Heart left ventricle (tissue), 16 donors: ENCODE results near the gene EFCC1. TPM values are rescaled to one million over a fixed set of nuclear protein-coding genes. Genes with fewer than 3 reads are reported as not detected.

Source experiments
- ATAC-seq, 4 donors: fragments of 200-7000 bp; cut with Tn5 transposase; one replicate each; pipeline ENCODE4 v1.9.1; 2020 to 2022; ENCODE audit warnings: moderate library complexity in 4 of 4, mild to moderate bottlenecking in 3 of 4, moderate number of reproducible peaks in 1 of 4
- DNase-seq, 5 donors: peaks; one replicate each; pipeline ENCODE4 v3.0.0-alpha.2; 2020
- H3K27ac ChIP-seq, 12 donors: fragments of 200-600 bp; sonication (generic) in 4 of 12; one replicate each; pipeline versions ENCODE4 v1.5.0 to v1.8.0; 2016 to 2022; ENCODE audit warnings: mild to moderate bottlenecking in 2 of 12
- H3K27me3 ChIP-seq, 9 donors: fragments of 200-600 bp; sonication (generic) in 2 of 9; one replicate each; pipeline versions ENCODE4 v1.5.1 to v1.8.0; 2016 to 2022; ENCODE audit warnings: mild to moderate bottlenecking in 3 of 9
- H3K36me3 ChIP-seq, 9 donors: fragments of 200-600 bp; sonication (generic) in 2 of 9; one replicate each; pipeline versions ENCODE4 v1.5.0 to v1.8.0; 2018 to 2022; ENCODE audit warnings: mild to moderate bottlenecking in 2 of 9
- H3K4me1 ChIP-seq, 12 donors: fragments of 200-600 bp; sonication (generic) in 4 of 12; one replicate each; pipeline versions ENCODE4 v1.5.0 to v1.8.0; 2016 to 2022; ENCODE audit warnings: mild to moderate bottlenecking in 3 of 12
- H3K4me3 ChIP-seq, 12 donors: fragments of 200-600 bp; sonication (generic) in 4 of 12; one replicate each; pipeline versions ENCODE4 v1.5.0 to v1.8.0; 2017 to 2022; ENCODE audit warnings: mild to moderate bottlenecking in 9 of 12, moderate library complexity in 4 of 12
- H3K9me3 ChIP-seq, 12 donors: fragments of 200-600 bp; sonication (generic) in 4 of 12; one replicate each; pipeline versions ENCODE4 v1.5.0 to v1.8.0; 2016 to 2022; ENCODE audit warnings: mild to moderate bottlenecking in 1 of 12
- POLR2A ChIP-seq, 2 donors: fragments of 450-650 bp; IDR thresholded peaks; one replicate each; pipeline ENCODE4 v1.6.1; 2017; ENCODE audit warnings: antibody characterized with exemption in 2 of 2, mild to moderate bottlenecking in 2 of 2, moderate library complexity in 2 of 2
- WGBS, 4 donors: extraction: QIAGEN DNeasy Blood & Tissue Kit in 2 of 4; methylation state at CpG; one replicate each; pipeline versions ENCODE4 v1.1.5 to v1.1.7; 2013 to 2018; 5-methylcytosine and 5-hydroxymethylcytosine counted together
- intact Hi-C, 10 donors: fragments of 100-400 bp; cut with DNase I; formaldehyde crosslinking; loops; one replicate each; pipeline versions ENCODE4 v1.11.1 to v1.14.2; 2022
- polyA plus RNA-seq, 2 donors: library from polyadenylated mRNA; stranded (reverse); fragments of 200-250 nt; gene quantifications; one replicate each; pipeline ENCODE4 v1.2.3, GENCODE V29; 2013
- total RNA-seq, 9 donors: library from RNA; depleted of rRNA in 2 of 9; stranded (reverse); fragments of >200 nt in 2 of 9; fragmentation: NEBNext Ultra II Directional in 3 of 9; extraction: Animal tissue kit (Norgen Biotek cat#: 25700) in 3 of 9; gene quantifications; one replicate each; pipeline versions ENCODE4 v1.1.0 to v1.2.4, GENCODE V29; 2016 to 2023
- TF ChIP-seq, protein P1 (sequence below), 12 donors: fragments of 200-600 bp; sonication (generic) in 4 of 12; IDR thresholded peaks; one replicate each; pipeline versions ENCODE4 v1.5.0 to v1.8.0; 2018 to 2022; ENCODE audit warnings: antibody characterized with exemption in 12 of 12, mild to moderate bottlenecking in 5 of 12
- donor health status: ischemic (EF 13 %, LVEDD 7.1; RV severe dilation, severe dysfunction).
- donor health status: healthy with polysubstance abuse.
- donor health status: DM: no; HTN: yes; CAD: no.
- donor health status: DM: no; HTN: no; CAD: no.
- donor health status: ischemic (EF 25% LVEDD 6.9; RV normal size, moderate dysfunction).
- donor health status: ischemic (EF 25% LVEDD 5.7; RV mildly dilated, moderate dysfunction).
- donor health status: healthy.
- donor health status: DM: yes; HTN: yes; CAD: no.
- donor health status: ischemic (EF 35%, LVEDD 5.7; RV mildly dilated, moderate dysfunction).
- donor health status: nonischemic (EF 11% LVEDD 7.7; RV severe dilation, severe dysfunction).
- donor health status: DM: yes; HTN: yes; CAD: no.
- donor health status: PGD.
- donor health status: ischemic (EF 29% LVEDD 5.4; RV normal size, mild dysfunction).
- donor health status: nonischemic (EF 23%, LVEDD 6.1; RV moderate dilation, normal function).

The EFCC1 gene
- total and polyA plus RNA-seq, 11 donors = 0.60 to 2.5 (median 1.5) TPM

DNA sequence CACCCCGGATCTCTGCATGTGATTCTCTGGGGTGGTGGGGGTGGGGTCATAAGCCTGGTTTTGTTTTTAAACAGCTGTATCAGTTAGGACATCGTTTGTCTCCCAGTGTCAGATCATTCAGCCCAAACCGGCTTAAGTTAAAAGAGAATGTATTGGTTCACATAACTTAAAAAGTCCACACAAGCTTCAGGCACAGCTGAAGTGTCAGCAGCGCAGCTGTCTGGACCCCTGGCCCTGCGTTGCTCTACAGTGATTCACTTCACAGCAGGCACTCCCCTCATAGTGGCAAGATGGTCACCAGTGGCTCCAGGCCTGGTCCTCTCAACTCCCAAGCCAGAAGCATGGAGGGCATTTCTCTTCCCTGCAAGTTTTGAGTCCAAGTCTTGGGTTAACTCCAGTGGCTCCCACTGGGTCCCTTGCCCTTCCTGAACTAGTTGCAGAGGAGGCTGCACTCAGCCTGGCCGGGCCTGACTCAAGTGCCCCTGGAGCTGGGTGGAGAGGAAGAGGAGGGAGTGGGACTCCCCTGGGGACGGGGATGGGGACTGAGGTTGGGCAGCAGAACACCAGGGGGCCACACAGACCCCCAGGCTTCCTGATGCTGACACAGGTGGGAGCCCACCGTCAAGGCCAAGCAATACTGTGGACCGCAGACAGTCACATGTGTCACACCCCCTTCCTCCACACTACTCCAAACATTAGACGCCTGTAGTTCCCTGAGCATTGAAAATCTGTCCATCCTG, 30.5 kb downstream of the EFCC1 start:
- Histone ChIP-seq H3K4me3 (no peak overlapping the region), H3K27ac (peak overlapping the region in 1 of 12 donors; percentile 8), H3K4me1 (peaks cover 0 to 9% (median 4%) of the 10 kb centered on the region in 12 donors), H3K36me3 (peaks cover 0 to 18% (median 0%) of the 10 kb centered on the region in 9 donors), H3K9me3 (no peaks in the 10 kb centered on the region), H3K27me3 (no peaks in the 10 kb centered on the region)
- 85 to 90% (median 87%) methylated on average over 10 of the region's 10 CpGs for WGBS, 4 donors
- ATAC-seq (no peak), DNase-seq (no peak)
- TF ChIP-seq, protein P1, sequence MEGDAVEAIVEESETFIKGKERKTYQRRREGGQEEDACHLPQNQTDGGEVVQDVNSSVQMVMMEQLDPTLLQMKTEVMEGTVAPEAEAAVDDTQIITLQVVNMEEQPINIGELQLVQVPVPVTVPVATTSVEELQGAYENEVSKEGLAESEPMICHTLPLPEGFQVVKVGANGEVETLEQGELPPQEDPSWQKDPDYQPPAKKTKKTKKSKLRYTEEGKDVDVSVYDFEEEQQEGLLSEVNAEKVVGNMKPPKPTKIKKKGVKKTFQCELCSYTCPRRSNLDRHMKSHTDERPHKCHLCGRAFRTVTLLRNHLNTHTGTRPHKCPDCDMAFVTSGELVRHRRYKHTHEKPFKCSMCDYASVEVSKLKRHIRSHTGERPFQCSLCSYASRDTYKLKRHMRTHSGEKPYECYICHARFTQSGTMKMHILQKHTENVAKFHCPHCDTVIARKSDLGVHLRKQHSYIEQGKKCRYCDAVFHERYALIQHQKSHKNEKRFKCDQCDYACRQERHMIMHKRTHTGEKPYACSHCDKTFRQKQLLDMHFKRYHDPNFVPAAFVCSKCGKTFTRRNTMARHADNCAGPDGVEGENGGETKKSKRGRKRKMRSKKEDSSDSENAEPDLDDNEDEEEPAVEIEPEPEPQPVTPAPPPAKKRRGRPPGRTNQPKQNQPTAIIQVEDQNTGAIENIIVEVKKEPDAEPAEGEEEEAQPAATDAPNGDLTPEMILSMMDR (IDR thresholded peaks at IDR 0.05) = no peak
- TF ChIP-seq POLR2A (IDR thresholded peaks at IDR 0.05) = no peak
- intact Hi-C loops = loop anchor here in 1 of 10 donors (10.0 kb wide), 1 partner anchor 47 kb away; no protein-coding TSS in a partner anchor

DNA sequence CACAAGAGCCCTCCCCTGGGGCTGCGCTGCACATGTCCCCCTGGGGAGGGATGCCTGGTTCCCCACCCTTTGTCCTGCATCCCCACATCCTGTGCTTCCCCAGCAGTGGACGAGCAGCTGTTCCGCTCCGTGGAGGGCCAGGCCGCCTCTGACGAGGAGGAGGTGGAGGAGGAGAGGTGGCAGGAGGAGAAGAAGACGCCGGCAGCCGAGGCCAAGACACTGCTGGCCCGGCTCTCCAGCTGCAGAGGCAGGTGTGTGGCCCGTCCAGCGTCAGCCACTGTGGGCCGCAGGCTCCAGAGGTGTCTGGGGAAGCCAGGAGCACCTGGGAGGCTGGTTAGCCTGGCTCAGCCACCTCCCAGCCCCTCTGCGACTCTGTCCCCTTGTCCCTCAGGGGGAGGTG, 31.6 kb downstream of the EFCC1 start:
- no peak overlapping the region for H3K27ac ChIP-seq
- no peaks in the 10 kb centered on the region for H3K9me3 ChIP-seq
- H3K4me3 ChIP-seq = no peak overlapping the region
- intact Hi-C loops = loop anchor here in 1 of 10 donors (10.0 kb wide), 1 partner anchor 48 kb away; no protein-coding TSS in a partner anchor
- H3K36me3 ChIP-seq = peaks cover 0 to 26% (median 0%) of the 10 kb centered on the region in 9 donors
- TF ChIP-seq POLR2A (IDR thresholded peaks at IDR 0.05) = no peak
- TF ChIP-seq, protein P1 (IDR thresholded peaks at IDR 0.05) = no peak
- peak in 1 of 4 donors; percentile 40 for ATAC-seq
- H3K4me1 ChIP-seq = peaks cover 0 to 6% (median 0%) of the 10 kb centered on the region in 12 donors
- 50 to 88% (median 66%) methylated on average over 8 to 14 of the region's 14 CpGs for WGBS, 4 donors
- no peaks in the 10 kb centered on the region for H3K27me3 ChIP-seq
- DNase-seq = no peak

DNA sequence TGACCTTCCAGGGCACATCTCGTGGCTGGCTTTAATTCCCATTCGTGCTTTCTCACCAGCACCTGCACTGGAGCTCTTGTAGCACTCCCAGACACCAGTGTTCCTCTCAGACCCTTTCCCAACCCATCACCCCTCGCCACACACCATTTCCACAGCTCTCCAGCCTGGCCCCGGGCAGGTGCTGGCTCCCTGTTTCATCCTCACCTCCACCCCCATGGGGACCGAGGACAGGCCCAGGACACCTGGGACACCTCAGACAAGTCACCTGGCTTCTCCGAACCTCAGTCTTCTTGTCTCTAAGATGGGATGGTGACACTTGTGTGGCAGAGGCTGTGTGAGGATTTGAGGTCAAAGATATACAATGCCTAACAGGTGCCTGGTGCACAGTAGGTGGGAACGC, 32.0 kb downstream of the EFCC1 start:
- H3K4me3 ChIP-seq = no peak overlapping the region
- no peak overlapping the region for H3K27ac ChIP-seq
- intact Hi-C loops = loop anchor here in 1 of 10 donors (10.0 kb wide), 1 partner anchor 48 kb away; no protein-coding TSS in a partner anchor
- TF ChIP-seq POLR2A (IDR thresholded peaks at IDR 0.05) = no peak
- TF ChIP-seq, protein P1 (IDR thresholded peaks at IDR 0.05) = no peak
- H3K27me3 ChIP-seq = no peaks in the 10 kb centered on the region
- H3K4me1 ChIP-seq = peaks cover 0 to 6% (median 0%) of the 10 kb centered on the region in 12 donors
- no peak for ATAC-seq
- H3K36me3 ChIP-seq = peaks cover 0 to 26% (median 0%) of the 10 kb centered on the region in 9 donors
- DNase-seq = no peak
- no peaks in the 10 kb centered on the region for H3K9me3 ChIP-seq
- 86 to 92% (median 88%) methylated on average over 7 of the region's 7 CpGs for WGBS, 4 donors

DNA sequence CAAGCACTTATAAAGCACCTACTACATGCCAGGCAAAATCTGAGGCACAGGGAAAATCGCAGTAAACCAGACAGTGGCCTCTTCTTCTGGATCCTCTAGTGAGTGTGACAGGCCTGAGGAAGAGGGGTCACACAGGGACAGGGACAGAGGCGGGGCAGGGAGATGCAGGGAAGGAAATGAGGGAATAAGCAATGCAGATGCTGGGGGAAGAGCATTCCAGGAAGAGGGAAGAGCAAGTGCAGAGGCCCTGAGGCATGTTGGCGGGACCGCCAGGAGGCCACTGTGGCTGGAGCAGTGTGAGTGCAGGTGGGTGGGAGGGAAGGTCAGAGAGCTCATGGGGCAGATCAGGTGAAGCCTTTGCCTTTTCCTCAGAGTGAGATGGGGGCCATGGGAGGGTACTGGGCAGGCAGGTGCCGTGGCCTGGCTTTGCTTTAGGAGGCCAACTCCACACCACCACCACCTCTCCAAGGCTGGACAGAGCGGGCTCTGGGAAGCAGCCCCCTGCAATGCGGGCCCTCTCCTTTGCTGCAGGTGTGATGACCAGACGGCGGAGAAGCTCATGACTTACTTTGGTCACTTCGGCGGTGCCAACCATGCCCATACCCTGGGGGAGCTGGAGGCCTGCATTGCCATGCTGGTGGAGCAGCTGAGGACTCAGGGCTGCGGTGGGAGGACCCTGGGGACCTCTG, 32.7 kb downstream of the EFCC1 start:
- no peak for DNase-seq
- 75 to 89% (median 85%) methylated on average over 8 to 12 of the region's 12 CpGs for WGBS, 4 donors
- TF ChIP-seq POLR2A (IDR thresholded peaks at IDR 0.05) = no peak
- TF ChIP-seq, protein P1 (IDR thresholded peaks at IDR 0.05) = no peak

More for the DNA sequence above, 32.7 kb downstream of the EFCC1 start:
- Histone ChIP-seq H3K27me3 (no peaks in the 10 kb centered on the region), H3K4me1 (peaks cover 0 to 6% (median 0%) of the 10 kb centered on the region in 12 donors), H3K27ac (no peak overlapping the region), H3K36me3 (peaks cover 0 to 26% (median 0%) of the 10 kb centered on the region in 9 donors), H3K9me3 (no peaks in the 10 kb centered on the region), H3K4me3 (no peak overlapping the region)
- peak in 2 of 4 donors; percentile 13 to 50 for ATAC-seq
- intact Hi-C loops = loop anchor here in 1 of 10 donors (10.0 kb wide), 1 partner anchor 49 kb away; no protein-coding TSS in a partner anchor
